Activated naive CD8-positive, alpha-beta T cell treated with anti-CD3 and anti-CD28 coated beads, Interleukin-2, amount 50 U/mL, for 24 hours (primary cell): ENCODE data around the gene ST3GAL5.

ENCODE experiments used
- ATAC-seq: fragments of 150-1000 bp; cut with Tn5 transposase; one replicate; pipeline ENCODE4 v1.10.0; 2021
- DNase-seq: peaks from one replicate; pipeline ENCODE4 v3.0.0; 2021
- H3K27ac Mint-ChIP-seq: one replicate; pipeline ENCODE4 v1.8.0; 2021; ENCODE audit warnings: mild to moderate bottlenecking, mixed read lengths
- H3K27me3 Mint-ChIP-seq: one replicate; pipeline ENCODE4 v1.8.0; 2021; ENCODE audit warnings: mixed read lengths
- H3K36me3 Mint-ChIP-seq: one replicate; pipeline ENCODE4 v1.8.0; 2021; ENCODE audit warnings: low read depth, mixed read lengths
- H3K4me1 Mint-ChIP-seq: one replicate; pipeline ENCODE4 v1.8.0; 2021; ENCODE audit warnings: mixed read lengths
- H3K4me3 Mint-ChIP-seq: one replicate; pipeline ENCODE4 v1.8.0; 2021; ENCODE audit warnings: mild to moderate bottlenecking, moderate library complexity, mixed read lengths
- H3K9me3 Mint-ChIP-seq: one replicate; pipeline ENCODE4 v1.8.0; 2021; ENCODE audit warnings: mixed read lengths

Gene ST3GAL5

DNA sequence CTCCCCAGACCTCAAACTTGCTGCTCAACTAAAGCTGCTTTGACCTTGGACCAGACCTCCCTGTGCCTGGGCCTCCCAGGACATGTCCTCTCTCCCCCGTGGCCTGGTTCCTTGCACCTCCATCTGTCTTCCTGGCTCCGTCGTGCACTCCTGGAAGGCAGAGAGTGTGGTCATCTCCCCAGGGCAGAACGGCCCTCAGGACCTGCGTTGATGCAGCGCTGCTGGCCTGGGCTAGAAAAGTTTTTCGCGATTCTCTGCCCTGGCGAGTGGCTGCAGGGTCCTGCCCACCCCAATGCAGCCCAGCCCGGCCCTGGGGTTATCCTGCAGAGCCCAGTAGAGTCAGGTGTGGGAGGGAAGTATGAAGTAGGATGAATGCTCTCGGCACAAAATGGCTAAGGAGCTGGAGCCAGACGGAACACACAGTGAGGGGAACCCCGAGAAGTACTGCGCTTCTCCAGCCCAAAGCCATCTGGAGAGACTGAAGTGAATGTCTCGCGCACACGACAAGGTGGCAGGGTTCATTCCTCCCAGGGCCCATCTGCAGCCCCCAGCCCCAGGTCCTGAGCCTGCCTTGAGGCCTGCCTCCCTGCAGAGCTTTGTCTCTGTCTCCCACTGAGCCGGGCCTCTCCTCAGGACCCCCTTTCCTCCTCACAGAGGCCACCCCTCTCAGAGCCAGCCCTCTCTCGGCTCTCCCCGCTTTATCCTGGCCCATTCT lies 93.3 kb downstream of the ST3GAL5 start:
- no peak for ATAC-seq
- no peaks in the 10 kb centered on the region for H3K36me3 Mint-ChIP-seq
- DNase-seq = no peak
- no peak overlapping the region for H3K27ac Mint-ChIP-seq
- H3K4me3 Mint-ChIP-seq = no peak overlapping the region
- H3K4me1 Mint-ChIP-seq = no peaks in the 10 kb centered on the region
- no peaks in the 10 kb centered on the region for H3K9me3 Mint-ChIP-seq
- peaks cover 3% of the 10 kb centered on the region for H3K27me3 Mint-ChIP-seq

DNA sequence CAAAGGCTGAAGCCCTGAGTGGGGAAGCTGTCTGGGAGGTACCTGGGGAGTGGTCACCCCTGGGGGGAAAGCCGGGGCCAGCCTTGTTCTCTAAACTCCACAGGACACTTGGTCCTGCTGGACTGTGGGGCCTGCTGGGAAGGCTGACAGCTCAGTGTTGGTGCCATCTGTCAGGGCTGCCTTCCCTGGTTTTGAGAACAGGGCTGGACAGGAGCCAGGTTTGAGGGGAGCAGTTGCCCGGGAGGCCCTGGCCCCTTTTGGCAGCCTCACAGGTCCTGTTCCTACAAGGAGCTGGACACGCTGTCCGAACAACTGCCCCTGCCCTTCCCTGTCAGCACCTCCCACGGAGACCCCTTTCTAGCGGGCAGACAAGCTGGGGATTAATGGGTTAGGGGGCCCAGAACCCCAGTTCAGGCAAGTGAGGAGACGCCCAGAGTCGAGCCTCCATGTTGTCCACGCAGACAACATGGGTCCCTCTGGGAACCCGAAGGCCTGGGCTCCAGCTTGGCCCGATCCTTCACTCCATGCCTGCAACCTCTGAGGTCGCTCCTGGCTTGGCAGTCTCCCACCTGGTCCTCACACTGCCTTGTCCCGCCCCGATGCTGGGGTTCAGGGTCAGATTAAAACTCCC lies 94.2 kb downstream of the ST3GAL5 start:
- no peaks in the 10 kb centered on the region for H3K36me3 Mint-ChIP-seq
- no peaks in the 10 kb centered on the region for H3K4me1 Mint-ChIP-seq
- no peak overlapping the region for H3K27ac Mint-ChIP-seq
- no peaks in the 10 kb centered on the region for H3K9me3 Mint-ChIP-seq
- ATAC-seq (no peak), DNase-seq (no peak)
- H3K27me3 Mint-ChIP-seq = peaks cover 3% of the 10 kb centered on the region
- H3K4me3 Mint-ChIP-seq = no peak overlapping the region

DNA sequence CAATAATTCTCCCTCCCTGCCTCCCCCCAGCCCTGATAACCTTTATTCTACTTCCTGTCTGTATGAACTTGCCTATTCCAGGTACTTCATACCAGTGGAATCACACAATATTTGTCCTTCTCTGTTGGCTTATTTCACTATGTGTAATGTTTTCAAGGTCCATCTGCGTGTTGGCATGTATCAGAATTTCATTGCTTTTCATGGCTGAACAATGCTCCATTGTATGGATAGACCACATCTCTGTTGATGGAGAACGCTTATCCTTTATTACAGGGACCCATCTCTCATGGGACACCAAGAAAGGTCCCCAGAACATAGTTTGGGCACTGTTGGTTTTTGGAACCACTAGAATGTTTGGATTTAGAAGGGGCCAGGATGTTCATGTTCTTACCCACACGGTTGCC lies 94.8 kb downstream of the ST3GAL5 start:
- Mint-ChIP-seq H3K36me3 (no peaks in the 10 kb centered on the region), H3K27me3 (peaks cover 3% of the 10 kb centered on the region), H3K9me3 (no peaks in the 10 kb centered on the region), H3K4me3 (no peak overlapping the region), H3K27ac (no peak overlapping the region), H3K4me1 (no peaks in the 10 kb centered on the region)
- ATAC-seq (no peak), DNase-seq (no peak)

DNA sequence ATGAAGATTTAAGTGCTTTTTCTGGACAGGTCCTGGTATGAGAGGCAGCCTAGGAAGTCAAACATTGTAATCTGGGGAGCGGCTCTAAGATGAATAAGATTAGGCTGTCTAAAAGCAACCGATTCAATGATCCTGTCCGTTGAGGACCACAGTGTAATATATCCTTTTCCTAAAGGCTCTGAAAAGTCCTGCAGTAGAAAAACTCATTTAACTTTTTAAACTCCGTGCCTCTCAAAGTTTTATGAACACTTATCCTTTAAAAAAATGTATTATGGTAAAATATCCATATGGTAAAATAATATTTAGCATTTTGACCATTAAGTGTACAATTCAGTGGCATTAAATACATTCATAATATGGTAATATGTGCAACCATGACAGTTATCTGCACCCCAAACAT lies 95.2 kb downstream of the ST3GAL5 start:
- Mint-ChIP-seq H3K9me3 (no peaks in the 10 kb centered on the region), H3K4me3 (no peak overlapping the region), H3K4me1 (no peaks in the 10 kb centered on the region), H3K27ac (no peak overlapping the region), H3K36me3 (no peaks in the 10 kb centered on the region), H3K27me3 (peaks cover 3% of the 10 kb centered on the region)
- no peak for DNase-seq
- ATAC-seq = no peak

DNA sequence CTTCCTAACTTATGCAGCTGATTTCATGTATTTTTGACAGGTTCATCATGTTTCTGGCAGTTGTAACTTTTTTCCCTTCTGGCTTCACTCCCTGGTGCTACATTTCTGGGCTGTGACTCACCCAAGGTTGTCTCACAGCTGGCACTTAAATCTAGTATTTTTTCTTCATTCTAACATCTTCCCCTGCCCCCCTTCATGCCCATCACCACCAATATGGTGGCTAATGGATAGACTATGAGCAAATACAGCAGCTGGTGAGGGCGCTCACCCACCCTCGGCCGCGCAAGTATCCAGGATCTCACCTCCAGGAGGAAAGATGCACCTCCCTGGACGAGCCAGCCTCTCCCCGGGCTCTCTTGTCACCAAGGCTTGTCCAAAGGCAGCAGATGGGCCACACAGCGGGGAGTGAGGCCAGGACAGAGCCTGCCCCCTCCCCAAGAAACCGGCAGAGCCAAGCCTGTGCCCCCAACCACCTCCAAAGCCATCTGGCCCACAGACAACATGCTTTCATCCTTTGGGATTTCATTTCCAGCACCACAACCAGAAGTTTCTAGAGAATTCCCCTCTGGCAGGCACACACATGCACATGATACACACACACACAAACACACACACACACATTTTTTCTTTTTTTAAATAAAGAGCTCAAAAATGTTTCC lies 95.9 kb downstream of the ST3GAL5 start:
- no peak for ATAC-seq
- Mint-ChIP-seq H3K4me3 (no peak overlapping the region), H3K27me3 (peaks cover 3% of the 10 kb centered on the region), H3K27ac (no peak overlapping the region), H3K9me3 (no peaks in the 10 kb centered on the region), H3K4me1 (no peaks in the 10 kb centered on the region), H3K36me3 (no peaks in the 10 kb centered on the region)
- no peak for DNase-seq

DNA sequence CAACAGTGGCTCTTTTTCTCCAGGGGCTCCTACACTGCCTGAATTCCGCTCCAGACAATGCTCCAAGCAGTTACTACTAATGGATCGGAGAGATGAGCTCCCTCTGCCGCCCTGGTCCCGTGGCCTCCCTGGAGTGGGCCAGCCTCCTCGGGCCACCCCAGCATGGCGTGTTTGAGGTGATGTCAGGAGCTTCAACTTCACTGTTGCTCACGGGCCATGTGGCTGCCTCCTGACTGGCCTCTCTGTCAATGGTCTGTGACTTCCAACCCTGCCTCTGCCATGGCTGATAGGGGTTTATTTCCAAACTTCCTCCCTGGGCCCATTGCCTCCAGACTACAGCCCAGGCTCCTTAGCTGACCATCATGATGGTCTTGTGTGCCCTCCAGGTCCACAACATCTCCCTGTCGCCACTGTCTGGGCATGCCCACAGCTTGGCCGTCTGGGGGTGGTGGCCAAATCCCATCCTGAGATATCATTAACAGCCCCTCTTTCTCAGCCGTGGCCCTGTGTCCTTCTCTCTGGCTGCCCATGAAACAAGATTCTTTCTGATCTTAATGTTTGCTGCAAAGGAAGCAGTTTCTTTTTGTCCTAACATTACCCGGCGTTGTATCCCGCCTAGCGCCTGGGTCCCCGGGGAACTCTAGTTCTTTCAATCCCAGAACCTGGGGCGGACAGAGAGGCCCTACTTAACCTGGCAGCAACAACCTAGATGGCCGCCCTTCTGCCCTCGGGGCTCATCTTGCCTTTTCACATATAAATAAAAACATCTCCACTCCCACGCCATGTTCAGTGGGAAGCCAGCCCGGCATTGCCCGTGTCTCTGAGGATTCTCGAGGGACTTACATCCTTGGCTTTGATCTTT lies 96.9 kb downstream of the ST3GAL5 start:
- no peak for DNase-seq
- Mint-ChIP-seq H3K4me1 (no peaks in the 10 kb centered on the region), H3K27me3 (no peaks in the 10 kb centered on the region), H3K4me3 (no peak overlapping the region), H3K9me3 (no peaks in the 10 kb centered on the region), H3K27ac (no peak overlapping the region), H3K36me3 (no peaks in the 10 kb centered on the region)
- ATAC-seq = no peak

DNA sequence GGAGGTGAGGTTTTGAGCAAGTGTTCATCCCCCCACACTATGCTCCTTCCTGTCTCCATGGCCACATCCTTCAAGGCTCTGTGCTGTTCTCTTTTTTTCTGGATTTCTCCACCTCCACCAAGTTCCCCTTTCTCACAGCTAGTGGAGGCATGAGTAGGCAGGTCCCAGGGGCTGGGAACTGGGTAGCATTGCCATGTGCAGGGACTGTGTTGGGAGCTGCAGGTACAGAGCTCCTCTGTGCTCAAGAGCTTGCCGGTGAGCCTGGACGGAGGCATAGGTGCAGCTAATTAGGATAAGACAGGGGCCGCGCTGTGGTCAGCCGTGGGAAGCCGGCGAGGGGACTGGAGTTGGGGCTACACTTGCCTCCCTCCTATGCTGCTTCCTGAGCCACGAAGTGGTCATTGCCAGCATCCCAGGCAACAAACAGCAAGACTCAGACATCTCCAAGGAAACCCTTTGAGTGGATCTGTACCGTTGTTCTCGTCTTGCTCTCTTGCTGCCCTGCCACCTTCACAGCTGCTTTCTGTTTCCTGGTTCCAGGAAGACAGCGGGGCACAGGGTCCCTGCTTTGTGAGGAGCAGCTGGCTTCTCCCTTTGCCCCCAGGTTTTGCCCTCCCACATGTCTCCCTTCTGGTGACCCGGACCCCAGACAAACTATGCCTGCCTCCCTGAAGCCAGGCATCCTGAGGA lies 98.1 kb downstream of the ST3GAL5 start:
- no peaks in the 10 kb centered on the region for H3K4me1 Mint-ChIP-seq
- ATAC-seq (no peak), DNase-seq (no peak)
- H3K4me3 Mint-ChIP-seq = no peak overlapping the region
- H3K36me3 Mint-ChIP-seq = no peaks in the 10 kb centered on the region
- no peak overlapping the region for H3K27ac Mint-ChIP-seq
- no peaks in the 10 kb centered on the region for H3K27me3 Mint-ChIP-seq
- H3K9me3 Mint-ChIP-seq = no peaks in the 10 kb centered on the region

DNA sequence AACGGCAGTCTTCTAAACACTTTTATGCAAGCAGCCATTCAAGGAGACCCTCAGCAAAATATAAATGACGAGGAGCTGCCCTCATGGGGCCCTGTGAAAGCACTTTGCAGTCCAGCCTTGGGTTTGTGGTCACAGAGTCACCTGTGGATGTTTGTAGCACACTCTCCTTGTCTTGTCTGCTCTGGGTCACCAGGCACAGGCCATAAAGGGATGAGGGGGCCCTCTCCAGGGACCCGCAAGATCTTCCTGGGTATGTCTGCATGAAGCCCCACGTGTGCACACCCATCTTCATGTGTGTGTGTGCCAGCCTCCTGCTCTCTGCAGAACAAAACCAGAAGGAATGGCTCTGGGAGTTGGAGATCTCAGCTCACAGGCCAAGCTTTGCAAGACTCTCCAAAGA lies 98.8 kb downstream of the ST3GAL5 start:
- no peak overlapping the region for H3K27ac Mint-ChIP-seq
- ATAC-seq = no peak

DNA sequence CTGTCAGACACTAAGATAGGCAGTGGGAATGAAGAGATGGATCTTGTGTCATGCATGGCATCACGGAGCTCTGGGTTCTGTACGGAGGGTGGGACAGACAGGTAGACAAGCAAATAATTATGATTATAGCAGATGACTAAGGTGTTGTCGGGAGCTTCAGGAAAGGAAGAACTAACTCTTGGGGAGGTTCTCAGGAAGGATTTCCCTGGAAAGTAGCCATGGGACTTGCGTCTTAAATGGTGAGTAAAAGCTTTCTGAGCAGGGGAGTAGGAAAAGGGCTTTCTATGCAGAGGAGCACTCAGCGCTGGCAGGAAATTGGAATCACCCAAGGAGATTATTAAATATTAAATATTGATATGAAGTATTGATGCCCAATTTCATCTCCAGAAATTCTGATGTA lies 99.5 kb downstream of the ST3GAL5 start:
- H3K4me3 Mint-ChIP-seq = no peak overlapping the region
- no peak overlapping the region for H3K27ac Mint-ChIP-seq
- no peak for DNase-seq
- no peak for ATAC-seq
- H3K27me3 Mint-ChIP-seq = peaks cover 2% of the 10 kb centered on the region
- H3K4me1 Mint-ChIP-seq = peaks cover 5% of the 10 kb centered on the region
- H3K9me3 Mint-ChIP-seq = no peaks in the 10 kb centered on the region
- H3K36me3 Mint-ChIP-seq = no peaks in the 10 kb centered on the region

More for the DNA sequence above, 98.8 kb downstream of the ST3GAL5 start:
- Mint-ChIP-seq H3K36me3 (no peaks in the 10 kb centered on the region), H3K27me3 (peaks cover 2% of the 10 kb centered on the region), H3K4me3 (no peak overlapping the region), H3K9me3 (no peaks in the 10 kb centered on the region), H3K4me1 (peaks cover 5% of the 10 kb centered on the region)
- no peak for DNase-seq

DNA sequence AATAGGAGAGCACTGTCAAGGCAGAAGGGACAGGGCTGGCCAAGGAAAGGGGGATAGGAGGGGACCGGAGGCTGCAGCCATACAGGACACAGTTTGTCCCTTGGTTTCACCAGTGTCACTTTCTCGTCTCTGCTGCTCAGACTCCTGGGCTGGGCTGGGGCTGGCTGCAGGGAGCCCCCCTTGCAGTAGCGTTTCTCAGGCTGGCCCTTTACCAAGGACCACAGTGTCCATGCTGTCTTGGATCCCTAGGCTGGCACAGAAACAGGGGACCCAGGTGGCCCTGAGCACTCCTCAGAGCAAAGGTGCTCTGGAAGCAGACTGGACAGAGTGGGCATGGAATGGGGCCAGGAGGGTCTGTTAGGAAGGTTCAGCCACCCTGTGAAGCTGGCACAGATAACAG lies 100.2 kb downstream of the ST3GAL5 start:
- Mint-ChIP-seq H3K27ac (no peak overlapping the region), H3K27me3 (peaks cover 2% of the 10 kb centered on the region), H3K4me1 (peaks cover 5% of the 10 kb centered on the region), H3K9me3 (no peaks in the 10 kb centered on the region), H3K4me3 (no peak overlapping the region), H3K36me3 (no peaks in the 10 kb centered on the region)
- ATAC-seq = no peak
- DNase-seq = no peak

DNA sequence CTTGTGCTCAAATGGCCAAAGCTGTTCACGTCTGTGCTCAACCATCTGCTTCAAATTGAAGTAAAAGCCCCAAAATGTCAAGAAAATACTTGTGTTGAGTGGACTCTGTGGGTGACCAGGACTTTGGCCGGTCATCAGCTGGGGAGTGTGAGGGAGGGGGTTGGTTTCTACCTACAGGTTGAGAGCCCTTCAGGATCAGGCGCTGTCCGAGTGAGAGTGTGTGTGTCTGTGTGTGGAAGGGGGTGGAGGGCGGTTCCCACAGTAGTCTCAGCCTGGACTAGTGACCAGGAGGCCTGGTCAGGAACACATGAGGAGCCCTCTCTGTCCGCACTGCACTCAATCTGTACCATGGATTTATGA lies 100.8 kb downstream of the ST3GAL5 start:
- Mint-ChIP-seq H3K27me3 (peaks cover 4% of the 10 kb centered on the region), H3K4me3 (no peak overlapping the region)

DNA sequence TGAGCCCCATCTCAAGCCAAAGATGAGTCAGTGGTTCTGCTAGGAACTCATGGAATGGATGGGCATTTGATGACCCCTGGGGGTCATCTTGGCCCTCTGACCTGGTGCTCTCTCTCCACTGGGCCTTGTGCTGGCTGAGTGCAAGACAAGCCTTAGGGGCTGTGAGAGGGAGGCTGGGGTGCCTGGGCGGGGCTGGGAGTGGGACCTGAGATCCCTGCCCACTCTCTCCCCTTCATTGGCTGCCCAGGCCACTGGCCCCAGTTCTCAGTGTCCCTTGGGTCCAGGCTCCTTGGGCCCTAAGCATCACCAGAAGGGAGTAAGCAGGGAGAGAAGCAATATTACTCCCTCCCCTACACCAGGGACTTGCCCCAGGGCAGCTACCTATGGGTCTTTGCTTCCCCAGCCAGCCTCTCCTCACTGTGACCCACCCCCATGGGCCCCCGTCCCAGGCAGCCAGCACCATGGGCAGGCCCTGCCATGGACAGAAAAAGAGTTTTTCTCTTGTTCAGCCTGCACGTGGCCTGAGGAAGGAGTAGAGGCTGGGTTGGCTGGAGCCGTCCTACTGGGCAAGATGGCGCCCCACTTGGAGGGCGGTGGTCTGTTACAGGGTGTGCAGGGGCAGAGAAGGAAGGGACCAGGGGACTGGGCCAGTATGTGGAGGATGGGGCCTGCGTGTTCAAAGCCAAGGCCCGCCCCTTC lies 101.4 kb downstream of the ST3GAL5 start:
- peaks cover 4% of the 10 kb centered on the region for H3K27me3 Mint-ChIP-seq
- no peaks in the 10 kb centered on the region for H3K9me3 Mint-ChIP-seq
- ATAC-seq = no peak
- H3K36me3 Mint-ChIP-seq = no peaks in the 10 kb centered on the region
- DNase-seq = no peak
- peaks cover 5% of the 10 kb centered on the region for H3K4me1 Mint-ChIP-seq
- no peak overlapping the region for H3K27ac Mint-ChIP-seq
- no peak overlapping the region for H3K4me3 Mint-ChIP-seq

More for the DNA sequence above, 100.8 kb downstream of the ST3GAL5 start:
- peaks cover 5% of the 10 kb centered on the region for H3K4me1 Mint-ChIP-seq
- no peaks in the 10 kb centered on the region for H3K9me3 Mint-ChIP-seq
- no peaks in the 10 kb centered on the region for H3K36me3 Mint-ChIP-seq
- DNase-seq (no peak), ATAC-seq (no peak)
- H3K27ac Mint-ChIP-seq = no peak overlapping the region
